HG03354 (cell line): ENCODE results near the gene CTDNEP1.

ENCODE experiments used
- ATAC-seq: cut with Tn5 transposase; IDR thresholded peaks from one replicate; pipeline ENCODE4 v1.9.1; 2021; ENCODE audit warnings: mild to moderate bottlenecking; ENCODE audit not compliant: unreplicated experiment, poor library complexity, severe bottlenecking

The CTDNEP1 gene

DNA sequence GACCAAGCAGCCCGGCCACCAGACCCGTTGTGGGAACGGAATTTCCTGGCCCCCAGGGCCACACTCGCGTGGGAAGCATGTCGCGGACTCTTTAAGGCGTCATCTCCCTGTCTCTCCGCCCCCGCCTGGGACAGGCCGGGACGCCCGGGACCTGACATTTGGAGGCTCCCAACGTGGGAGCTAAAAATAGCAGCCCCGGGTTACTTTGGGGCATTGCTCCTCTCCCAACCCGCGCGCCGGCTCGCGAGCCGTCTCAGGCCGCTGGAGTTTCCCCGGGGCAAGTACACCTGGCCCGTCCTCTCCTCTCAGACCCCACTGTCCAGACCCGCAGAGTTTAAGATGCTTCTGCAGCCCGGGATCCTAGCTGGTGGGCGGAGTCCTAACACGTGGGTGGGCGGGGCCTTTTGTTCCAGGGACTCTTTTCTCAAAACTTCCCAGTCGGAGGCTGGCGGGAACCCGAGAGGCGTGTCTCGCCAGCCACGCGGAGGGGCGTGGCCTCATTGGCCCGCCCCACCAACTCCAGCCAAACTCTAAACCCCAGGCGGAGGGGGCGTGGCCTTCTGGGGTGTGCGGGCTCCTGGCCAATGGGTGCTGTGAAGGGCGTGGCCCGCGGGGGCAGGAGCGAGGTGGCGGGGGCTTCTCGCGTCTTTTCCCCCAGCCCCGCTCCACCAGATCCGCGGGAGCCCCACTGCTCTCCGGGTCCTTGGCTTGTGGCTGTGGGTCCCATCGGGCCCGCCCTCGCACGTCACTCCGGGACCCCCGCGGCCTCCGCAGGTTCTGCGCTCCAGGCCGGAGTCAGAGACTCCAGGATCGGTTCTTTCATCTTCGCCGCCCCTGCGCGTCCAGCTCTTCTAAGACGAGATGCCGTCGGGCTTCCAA lies 29.8 kb upstream of the CTDNEP1 start, which contains the start of gene SLC2A4:
SLC2A4 (plus strand) TSS at position 645 of the 879 bp plus-strand sequence; CDS start at position 862, 217 bp downstream.
- ATAC-seq, result peak; percentile 56

DNA sequence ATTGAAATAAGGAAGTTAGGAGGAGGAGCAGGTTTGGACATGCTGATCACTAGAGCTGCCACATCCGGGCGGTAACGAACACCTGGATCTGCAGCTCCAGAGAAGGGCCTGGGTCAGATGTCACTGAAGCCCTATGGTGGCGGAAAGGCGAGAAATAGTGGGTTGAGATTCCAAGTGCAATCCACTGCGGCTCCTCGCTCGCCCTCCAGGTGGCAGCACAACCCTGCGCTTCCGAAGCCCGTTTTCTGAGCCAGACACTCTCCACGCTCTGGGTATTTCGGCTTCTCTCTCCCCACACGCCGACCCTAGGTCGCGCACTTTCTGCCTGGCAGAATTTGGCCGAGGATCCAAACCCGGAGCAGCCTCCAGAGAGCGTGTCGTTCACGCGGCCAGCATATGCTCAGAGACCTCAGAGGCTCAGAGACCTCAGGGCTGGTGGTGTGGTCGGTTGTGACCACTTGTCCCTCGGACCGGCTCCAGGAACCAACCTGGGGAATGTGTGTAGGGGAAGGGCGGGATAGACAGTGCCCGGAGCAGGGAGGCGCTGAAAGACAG lies 29.1 kb upstream of the CTDNEP1 start:
- peak; percentile 69 for ATAC-seq

DNA sequence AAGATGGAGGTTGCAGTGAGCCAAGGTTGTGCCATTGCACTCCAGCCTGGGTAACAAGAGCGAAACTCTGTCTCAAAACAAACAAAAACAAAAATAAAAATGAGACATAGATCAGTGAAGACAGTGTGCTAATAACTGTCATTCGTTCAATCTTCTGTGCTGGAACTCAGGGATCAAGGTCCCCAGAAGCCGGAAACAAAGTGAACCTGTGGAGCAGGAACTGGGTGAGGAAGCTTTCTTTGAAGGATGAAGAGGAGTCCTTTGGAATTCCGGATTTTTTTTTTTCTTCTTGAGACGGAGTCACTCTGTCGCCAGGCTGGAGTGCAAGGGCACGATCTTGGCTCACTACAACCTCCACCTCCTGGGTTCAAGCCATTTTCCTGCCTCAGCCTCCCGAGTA lies 27.9 kb upstream of the CTDNEP1 start:
- ATAC-seq, result no peak

DNA sequence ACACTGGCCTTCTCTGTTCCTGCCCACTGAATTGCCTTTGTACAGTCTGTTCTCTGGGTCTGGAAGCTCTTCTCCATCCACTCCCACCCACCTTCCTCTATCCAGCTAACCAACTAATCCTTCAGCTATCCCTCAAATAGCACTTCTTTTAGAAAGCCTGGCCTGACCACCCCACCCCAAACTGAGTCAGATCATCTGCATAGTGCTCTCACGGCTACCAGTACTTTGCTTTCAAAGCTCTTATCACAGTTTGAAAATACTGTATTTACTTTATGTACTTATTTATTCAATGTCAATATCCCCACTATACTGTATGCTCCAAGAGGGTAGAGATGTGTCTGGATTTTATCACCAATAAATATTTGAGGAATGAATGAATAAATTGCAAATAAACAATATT lies 15.2 kb upstream of the CTDNEP1 start:
- ATAC-seq, result no peak

DNA sequence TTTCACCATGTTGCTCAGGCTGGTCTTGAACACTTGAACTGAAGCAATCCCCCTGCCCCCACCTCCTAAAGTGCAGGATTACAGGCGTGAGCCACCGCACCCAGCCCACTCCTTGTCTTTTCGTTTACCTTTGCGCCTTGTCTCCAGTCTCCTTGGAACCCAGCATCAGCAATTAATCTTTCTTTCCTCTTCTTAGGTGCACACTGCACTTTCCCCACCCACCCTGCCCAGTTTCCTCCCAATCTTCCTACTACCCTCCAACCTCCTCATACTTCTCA lies 12.2 kb upstream of the CTDNEP1 start:
- ATAC-seq, result no peak

DNA sequence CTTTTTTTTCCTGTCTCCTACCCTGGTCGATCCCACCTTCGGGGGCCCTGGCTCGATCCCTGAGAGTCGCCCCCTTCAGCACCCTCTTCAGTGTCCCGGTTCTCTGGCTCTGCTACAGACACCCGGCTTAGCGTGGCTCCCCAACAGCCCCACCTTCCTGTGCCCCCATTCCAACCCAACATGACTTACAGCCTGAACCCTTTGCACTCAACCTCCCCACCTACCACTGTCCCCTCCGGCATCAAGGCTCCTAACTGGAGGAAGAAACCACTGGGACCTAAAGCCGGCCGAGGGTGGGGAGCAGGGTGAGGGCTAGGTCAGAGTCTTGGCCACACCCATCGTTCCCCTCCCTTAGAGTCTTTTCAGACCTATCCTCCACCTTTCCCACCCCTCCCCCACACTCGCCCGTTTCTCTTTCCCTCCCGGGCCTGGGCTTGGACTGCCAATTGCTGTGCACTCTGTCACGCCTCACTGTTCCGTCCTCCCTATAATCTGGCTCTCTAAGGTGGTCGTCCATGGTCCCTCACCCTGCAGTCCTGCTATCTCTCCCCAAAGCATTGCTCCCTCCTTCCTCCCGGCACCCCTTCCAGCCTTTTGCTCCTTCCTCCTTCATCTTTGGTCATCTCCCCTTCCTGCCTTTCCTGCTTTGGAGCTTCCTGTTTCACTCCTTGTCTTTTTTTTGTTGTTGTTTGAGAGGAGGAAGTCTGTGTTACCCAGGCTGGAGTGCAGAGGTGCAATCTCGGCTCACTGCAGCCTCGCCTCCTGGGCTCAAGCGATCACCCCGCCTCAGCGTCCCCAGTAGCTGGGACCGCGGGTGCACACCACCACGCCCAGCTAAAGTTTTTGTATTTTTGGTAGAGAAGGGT lies 11.6 kb upstream of the CTDNEP1 start:
- ATAC-seq, result no peak

DNA sequence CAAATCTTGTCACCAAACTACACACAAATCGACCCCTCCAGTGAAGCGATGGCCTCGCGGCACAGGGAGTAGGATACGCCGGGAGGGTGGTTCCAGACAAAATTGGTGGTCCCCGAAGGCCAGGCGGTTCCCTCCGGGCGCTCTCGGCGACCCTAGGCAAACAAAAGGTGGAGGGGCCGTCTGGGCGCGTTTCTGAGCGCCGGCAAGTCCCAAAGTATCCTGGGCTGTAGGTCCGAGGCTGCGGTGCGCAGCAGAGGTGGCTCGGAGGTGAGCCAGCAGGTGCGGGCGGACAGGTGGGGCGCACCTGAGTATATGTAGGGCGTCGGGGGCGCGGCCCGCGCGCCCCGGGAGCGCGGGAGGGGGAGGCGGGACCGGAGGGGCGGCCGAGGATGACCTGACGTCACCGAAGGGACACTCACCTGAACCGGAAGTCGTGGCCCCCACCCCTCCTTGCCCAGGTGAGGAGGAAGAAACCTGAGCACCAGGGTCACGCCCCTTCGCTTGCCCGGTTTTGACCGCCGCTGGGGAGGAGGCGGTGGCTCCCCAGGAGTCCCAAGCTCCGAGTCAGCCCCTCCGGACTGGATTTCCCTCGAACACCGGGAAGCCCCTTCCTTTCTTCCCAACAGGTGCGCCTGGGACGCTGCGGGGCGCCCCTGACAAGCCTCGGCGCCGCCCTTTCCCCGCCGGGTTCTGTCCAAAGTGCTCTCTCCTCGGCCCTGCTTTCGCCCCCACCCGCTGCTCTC lies 10.8 kb upstream of the CTDNEP1 start, which contains the start of gene CLDN7:
CLDN7 (minus strand) TSS at position 287 of the 743 bp plus-strand sequence. CDS start 435 bp downstream, outside the sequence.
- no peak for ATAC-seq

DNA sequence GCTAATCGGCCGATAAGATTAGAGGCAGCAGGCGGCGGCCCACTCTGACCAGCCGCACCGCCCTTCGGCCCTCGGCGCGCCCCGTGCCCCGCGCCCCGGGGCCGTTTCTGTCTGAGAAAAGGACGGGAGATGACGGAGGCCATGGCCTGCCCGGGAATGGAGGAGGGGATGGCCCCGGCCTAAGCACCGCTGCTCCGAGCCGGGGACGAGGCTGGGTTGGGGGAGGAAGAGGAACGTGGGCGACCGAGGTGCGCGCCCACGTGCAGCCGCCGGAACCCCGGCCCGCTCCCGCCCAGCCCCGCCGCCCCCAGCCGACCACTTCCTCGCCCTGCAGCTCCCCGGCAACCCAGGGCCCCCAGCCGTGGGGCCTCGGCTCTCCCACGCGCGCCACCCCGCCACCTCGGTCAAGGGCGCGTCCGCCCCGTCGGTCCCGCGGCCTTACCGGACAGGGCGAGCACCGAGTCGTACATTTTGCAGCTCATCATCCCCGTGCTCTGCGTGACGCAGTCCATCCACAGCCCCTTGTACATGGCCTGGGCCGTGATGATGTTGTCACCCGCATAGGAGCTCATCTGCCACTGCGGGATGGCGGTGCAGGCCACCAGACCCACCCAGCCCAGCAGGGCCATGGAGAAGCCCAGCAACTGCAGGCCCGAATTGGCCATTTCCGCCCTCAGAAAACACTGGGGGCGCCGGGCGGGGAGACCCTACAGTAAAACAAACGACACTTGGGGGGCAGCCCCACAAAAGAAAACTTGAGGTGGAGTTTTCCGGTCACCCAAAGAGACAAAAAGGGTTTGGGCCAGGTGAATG lies 10.1 kb upstream of the CTDNEP1 start:
- ATAC-seq, result no peak

DNA sequence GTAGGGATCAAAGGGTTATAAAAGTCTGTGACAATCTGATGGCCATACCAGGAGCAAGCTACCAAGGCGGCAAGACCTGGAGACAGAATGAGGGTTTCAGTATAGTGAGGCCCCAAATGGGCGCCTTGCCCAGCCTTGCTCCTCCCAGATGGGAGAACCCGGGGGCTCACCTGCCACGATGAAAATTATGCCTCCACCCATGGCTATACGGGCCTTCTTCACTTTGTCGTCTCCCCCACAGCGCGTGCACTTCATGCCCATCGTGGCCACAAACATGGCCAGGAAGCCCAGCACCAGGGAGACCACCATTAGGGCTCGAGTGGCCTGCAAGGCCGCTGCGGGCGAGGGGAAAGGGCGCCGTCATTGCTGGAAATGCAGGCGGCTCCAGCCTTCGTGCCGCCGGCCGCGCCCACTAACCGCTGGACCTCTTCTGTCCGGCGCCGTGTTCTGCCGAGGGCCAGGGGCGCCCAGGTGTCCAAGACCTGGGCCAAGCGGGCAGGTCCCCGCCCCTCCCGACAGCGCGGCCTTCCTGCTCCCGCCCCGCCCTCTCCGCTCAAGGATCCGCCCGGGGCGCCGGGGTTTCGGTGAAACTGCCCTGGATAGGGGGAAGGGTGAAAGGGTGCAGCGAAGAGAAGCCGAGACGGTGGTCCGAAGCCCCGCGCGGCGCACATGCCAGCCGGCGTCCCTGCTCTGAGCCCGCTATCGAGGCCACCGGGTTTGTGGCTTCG lies 9.3 kb upstream of the CTDNEP1 start:
- no peak for ATAC-seq

DNA sequence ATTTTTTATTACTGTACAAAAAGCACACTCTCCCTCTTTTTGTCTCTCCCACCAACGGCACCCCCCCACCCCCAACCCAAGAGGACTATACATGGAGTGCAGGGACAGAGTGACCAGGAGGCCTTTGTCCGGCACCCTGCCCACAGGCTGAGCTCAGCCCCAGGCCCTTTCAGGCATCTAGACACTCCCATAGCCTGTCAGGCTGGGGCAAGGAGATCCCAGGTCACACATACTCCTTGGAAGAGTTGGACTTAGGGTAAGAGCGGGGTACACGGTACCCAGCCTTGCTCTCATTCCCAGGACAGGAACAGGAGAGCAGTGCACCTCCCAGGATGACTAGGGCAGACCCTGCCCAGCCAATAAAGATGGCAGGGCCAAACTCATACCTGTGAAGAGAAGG lies 8.6 kb upstream of the CTDNEP1 start:
- ATAC-seq, result no peak

DNA sequence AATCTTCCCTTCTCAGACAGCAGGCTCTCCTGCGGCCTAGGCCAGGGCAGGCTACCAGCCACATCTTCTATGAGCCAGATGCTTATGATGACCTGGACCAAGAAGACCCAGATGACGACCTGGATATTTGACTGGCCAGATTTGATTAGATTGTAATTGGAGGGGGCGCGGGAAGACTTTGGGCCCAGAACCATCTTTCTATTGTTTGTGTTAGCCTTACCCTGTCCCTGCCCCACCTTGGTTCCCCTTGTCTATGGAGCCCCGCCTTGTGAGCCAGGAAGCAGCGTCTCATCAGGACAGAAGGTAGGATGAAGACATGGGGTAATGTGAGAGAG lies 8.0 kb upstream of the CTDNEP1 start:
- no peak for ATAC-seq

DNA sequence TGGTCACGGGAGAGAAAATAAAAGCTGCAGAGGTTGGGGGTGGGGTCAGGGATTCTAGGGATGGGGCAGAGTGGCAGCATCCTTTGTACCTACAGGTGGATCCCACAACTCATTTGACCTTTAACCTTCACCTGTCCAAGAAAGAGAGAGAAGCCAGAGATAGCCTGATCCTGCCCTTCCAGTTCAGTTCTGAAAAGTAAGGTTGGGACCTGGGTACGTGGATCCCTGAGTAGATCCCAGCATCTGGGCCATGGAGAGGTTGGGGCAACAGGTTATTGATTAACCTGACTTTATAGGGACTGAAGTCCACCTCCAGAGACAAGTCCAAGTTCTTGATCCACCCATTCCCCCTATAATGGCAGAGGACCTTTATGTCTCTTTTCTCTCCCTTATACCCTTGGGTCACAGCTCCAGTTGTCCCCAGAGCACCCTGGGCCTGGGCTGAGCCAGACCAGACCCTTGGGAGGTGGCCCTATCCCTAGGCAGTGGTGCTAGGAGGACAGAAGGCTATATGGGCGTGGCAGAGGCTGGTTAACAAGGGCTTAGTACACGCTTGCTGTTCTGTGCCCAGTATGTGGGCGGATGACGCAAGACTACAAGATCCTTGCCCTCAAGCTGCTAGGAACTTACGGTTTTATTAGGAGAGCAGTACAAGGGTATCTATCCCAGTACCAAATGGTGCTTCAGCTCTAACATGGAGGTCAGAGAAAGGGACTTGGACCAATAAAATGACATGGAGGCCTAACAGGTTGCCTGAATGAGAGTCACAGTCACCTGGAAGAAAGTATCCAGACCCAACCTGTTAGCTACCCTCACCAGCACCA lies 7.4 kb upstream of the CTDNEP1 start:
- no peak for ATAC-seq

DNA sequence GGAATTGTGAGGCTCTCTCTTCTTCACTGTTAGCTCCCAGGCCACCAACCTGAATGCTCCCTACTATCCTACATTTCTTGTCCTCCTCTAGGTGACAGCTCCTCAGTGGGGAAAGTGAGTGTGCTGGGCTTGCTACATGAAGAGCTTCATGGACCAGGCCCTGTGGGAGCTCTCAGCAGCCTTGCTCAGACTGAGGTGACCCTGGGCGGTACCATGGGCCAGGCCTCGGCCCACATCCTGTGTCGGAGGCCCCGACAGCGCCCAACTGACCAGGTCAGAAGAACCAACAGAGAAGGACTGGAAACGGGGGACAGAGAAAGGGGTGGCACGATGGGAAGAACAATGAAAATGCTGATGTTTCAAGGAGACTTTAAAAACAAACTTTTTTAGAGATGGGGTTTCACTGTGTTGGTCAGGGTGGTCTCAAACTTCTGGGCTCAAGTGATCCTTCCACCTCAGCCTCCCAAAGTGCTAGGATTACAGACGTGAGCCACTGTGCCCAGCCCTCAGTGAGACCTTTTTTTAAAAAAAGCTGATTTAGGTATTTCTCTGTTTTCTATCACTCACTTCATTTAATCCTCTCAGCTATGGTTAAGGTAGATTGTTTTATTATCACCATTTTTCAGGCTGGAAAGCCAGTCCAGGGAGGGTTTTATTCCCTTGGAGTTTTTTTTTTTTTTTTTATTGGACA lies 5.4 kb upstream of the CTDNEP1 start:
- no peak for ATAC-seq

DNA sequence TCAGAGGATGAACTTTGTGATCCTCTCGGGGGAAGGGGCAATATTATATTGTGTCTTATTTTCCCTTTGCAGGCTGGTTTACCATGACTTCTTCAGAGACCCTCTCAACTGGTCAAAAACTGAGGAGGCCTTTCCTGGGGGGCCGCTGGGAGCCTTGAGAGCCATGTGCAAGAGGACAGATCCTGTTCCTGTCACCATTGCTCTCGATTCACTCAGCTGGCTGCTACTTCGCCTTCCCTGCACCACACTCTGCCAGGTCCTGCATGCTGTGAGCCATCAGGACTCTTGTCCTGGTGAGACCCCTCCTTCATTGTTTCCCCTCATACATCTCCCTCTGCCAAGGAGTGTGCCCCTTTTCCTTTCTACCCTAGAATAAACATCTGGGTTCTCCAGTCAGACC lies 3.0 kb upstream of the CTDNEP1 start:
- ATAC-seq, result no peak

DNA sequence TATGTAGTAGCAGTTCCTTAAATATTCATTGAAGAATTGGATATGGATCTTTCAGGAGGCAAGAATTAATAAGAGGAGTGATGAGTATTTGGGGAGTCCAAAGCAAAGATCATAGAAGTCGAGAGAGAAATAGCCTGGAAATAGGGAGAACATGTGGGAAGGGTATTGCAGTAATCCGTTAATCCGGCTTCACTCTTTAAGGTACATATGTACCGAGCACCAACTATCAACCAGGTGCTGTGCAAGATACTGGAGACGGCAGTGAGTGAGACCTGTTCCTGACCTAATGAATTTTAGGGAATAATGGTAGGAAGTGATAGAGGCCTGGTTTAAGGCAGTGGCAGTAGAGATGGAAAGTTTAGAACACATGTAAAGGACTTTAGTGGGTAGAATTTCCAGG lies 1.5 kb upstream of the CTDNEP1 start:
- no peak for ATAC-seq

DNA sequence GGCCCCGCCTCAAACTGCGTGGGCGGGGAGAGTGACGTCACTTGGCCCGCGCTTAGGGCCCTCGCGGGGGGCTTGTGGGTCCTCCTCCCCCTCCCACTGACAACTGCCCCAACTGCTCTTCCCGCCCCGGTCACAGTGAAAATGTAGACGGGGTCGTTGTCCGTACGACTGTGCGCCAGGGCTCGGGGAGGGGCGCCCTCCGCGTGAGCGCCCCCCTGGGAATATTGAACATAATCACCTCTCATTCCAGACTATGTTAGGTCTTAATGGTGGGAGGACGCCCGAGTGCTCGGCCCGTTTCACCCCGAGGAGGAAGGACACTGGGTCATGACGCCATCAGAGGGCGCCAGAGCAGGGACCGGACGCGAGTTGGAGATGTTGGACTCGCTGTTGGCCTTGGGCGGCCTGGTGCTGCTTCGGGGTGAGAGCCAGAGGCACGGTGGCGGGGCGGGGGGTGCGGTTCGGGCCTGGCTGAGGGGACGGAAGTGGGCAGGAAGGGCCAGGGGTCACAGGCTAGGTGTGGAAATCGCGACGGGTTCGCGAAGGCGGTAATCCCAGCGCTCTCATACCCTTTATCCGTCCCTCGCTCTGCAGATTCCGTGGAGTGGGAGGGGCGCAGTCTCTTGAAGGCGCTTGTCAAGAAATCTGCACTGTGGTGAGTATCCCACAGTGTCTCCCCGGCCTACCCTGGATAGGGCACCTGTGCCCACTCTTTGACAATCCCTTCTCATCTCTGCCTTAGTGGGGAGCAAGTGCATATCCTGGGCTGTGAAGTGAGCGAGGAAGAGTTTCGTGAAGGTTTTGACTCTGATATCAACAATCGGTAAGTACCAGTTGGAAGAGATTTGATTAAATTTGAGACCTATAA lies 876 bp upstream of the CTDNEP1 start, which contains the start of gene ELP5:
ELP5 (plus strand) TSS at position 40 of the 868 bp plus-strand sequence; CDS start at position 376, 336 bp downstream.
- peak; percentile 63 for ATAC-seq
